HG03025 (cell line): ENCODE data around the gene TAS1R3.

Experiments
- ATAC-seq: cut with Tn5 transposase; IDR thresholded peaks from one replicate; pipeline ENCODE4 v1.9.1; 2021; ENCODE audit warnings: mild to moderate bottlenecking, moderate library complexity; ENCODE audit not compliant: unreplicated experiment, low FRiP score

TAS1R3 gene

GRCh38 chr1:1349256-1350012, 18.4 kb downstream of the TAS1R3 start, which contains the start of gene DVL1:
TSS of gene DVL1 (minus strand) at chr1:1349418. CDS start at chr1:1349065, 353 bp downstream.
- ATAC-seq, result peak; percentile 56

DNA sequence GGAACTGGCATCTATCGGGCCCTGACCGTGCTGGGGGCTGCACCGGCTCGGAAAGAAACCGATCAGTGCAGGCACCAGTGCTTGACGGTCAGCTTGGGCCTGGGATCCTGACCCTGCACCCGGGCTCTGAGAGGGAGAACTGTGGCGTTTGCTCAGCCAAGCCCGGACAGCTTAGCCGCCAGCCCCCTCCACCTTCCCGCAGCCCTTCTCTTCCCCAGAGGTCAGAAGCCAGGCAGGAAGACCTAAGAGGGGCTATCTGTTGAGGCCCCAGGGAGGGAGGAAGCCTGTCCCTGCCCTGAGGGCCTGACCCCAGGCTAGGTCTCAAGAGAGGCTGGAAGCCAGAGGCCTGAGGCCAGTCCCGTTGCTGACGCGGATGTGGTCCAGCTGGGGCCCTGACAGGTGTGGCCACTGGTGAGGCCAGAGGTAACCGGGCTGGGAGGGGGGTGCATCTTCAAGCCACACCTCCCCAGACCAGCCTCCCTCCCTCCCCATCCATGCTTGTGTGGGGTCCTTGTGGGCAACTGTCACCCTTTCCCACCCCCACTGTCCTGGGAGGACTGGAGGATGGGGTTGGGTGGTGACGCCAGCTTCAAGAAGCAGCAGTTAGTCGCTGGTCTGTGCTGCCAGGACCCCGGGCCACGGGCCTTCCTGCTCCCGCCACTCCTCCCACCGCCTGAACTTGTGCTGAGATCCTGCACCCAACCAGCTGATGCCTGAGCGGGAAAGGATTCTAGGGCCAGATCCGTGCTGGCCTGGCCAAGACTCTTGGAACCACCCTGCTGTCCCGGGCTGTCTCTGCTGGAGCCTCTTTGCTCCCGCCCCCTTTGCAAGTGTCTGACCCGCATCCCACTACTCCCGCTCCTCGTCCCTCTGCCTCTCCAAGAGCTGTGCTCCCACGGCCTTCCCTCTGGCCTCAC, 20.7 kb downstream of the TAS1R3 start:
- ATAC-seq, result no peak

DNA sequence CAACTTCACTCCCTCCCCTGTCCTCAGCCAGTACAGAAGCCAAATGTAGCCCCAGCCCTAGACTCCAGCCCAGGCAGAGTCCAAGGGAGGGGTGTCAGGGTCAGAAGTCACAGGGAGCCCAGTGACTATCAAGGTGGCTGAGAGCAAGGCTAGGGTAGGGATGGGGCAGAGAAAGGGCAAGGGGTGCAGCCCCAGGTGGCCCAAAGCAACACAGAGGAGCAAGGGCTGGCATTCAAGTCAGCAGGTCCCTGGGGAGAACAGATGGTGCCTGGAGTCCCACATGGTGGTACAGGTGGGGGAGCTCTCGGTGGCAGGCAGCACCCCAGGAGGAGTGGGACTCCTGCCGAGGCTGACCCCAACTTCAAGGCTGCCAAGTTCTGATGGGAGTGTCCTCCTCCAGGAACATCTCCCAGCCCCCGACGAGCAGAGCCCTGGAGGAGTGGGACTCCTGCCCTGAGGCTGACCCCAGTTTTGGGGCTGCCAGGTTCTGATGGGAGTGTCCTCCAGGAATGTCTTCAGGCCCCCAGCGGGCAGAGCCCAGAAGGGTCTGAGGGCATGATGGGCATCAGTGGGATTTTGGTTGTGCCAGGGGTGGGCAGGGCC, 21.8 kb downstream of the TAS1R3 start:
- no peak for ATAC-seq

DNA sequence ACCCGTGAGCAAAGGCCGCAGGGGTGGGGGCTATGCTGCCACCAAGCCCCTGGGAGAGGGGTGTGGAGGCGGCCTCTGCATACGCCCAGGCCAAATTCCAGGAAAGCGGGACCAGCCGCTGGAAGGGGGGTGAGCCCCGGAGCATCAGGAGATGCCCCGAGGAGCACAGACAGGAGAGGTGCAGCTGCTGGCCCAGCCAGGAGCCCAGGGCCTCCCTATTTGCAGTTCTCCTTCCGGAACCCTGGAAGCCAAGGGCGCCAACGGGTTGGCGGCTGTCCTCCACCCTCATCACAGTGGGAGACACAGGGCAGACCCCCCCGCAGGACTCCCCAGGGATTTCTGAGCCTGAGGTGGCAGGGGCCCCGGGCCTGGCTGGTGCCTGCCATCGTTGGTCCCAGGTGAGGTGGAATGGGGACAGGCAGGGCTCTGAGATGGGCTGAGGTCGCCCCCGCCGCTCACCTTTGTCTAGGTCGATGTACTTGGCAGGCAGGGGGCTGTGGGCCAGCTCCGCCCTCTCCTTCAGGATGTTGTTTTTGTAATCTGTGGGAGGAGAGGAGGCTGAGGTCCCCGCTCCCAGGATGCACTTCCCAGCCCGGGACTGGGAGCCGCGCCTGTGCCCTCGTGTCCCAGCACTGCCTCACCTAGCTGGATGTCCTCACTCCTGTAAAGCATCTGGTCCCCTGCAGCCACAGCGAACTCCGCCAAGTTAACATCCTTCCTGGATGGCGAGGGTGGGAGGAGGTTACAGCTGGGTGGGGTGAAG, 22.5 kb downstream of the TAS1R3 start:
- ATAC-seq, result no peak

GRCh38 chr1:1354271-1355247, 23.5 kb downstream of the TAS1R3 start:
- no peak for ATAC-seq

- no peak for ATAC-seq
These were observed 24.3 kb downstream of the TAS1R3 start for GRCh38 chr1:1355416-1355815.

DNA sequence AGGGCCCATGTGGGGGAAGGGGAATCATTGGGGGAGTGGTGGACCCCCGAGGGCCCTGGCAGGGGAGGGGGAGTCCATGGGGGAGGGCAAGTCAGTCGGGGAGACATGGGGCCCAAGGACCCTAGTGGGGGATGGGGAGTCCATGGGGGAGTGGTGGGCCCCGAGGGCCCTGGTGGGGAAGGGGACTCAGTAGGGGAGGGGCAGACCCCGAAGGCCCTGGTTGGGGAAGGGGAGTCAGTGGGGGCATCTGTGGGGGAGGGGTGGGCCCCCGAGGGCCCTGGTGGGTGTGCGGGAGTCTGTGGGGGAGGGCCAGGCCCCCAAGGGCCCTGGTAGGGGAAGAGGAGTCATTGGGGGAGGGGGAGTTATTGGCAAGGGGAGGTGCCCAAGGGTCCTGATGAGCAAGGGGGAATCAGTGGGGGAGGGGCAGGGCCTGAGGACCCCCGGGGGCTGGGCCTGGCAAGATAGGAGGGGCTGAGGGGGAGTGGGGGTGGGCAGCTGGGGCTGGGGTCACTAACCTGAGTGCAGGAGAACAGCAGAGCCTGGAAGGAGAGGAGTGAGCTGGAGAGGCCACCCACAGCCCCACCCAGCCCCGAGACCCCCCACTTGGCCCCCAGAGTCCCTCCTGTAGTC, 25.2 kb downstream of the TAS1R3 start:
- no peak for ATAC-seq

DNA sequence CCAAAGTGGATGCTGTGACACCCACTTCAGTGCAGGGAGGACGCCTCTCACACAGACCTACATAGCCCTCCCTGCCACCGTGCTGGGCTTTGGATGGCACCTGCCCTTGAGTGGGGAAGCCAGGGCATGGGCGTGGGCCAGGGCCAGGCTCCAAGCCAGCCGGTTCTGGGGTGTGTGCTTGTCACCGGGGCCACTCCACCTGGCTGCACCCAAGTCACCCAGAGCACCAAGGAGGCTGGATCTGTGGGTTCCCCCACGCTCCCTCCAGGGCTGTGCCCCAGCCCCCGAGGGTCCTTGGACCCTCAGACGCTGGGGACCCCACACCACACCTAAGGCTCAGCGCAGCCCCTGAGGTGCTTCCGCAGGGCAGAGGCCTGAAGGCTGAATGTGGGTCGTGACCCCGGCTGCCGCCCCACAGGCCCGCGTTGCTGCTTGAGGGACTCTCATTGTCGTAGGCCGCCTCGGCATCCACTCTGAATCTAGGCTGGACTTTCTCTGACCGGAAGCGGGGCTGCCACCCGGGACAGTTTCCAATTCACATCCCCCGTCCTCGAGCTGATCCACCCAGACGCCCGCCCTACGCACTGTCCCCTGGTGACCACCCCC, 25.8 kb downstream of the TAS1R3 start:
- no peak for ATAC-seq

GRCh38 chr1:1357871-1358432, 26.9 kb downstream of the TAS1R3 start:
- no peak for ATAC-seq

DNA sequence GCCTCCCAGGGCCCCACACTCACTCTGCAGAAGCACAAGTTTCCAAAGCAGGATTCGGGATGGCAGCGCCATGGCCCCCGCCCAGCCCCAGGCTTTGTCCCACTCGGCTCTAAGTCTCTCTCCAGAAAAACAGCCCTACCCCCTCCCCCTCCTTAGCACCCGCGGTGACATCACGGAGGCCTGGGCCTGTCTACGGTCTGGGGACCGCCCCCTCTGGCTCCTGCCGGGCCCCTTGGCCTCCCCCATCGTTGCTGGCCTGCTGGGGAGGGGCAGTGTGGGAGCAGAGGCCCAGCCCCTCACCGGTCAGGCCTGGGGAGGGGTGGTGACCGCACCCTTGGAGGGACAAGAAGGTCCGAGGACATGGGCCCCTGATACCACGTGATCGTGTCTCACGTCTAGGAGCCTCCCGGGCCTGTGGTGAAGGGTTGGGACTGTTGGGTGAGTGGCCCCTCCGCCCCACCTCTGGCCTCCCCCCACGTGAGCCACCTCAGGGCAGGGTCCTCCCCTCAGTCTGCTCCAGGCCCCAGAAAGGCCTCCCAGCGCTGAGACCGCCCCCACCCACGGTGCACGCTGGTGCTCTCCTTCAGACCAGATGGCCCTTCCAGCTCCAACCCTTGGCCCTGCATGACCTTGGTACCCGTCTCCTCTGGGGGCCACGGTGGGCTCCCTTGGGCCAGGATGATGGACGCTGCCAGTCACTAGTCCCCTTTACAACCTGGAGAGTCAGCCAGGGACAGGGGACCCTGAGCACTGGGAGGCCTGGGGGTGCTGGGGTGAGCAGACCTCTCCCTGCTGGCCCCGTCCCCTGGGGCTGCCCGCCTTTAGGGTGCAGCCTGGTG, 27.6 kb downstream of the TAS1R3 start, which contains the start of gene MXRA8:
Gene MXRA8 (minus strand): TSS at position 123 of the 839 bp plus-strand sequence. CDS start 51 bp downstream, at position 72.
- no peak for ATAC-seq

GRCh38 chr1:1359308-1359663, 28.2 kb downstream of the TAS1R3 start:
- no peak for ATAC-seq

DNA sequence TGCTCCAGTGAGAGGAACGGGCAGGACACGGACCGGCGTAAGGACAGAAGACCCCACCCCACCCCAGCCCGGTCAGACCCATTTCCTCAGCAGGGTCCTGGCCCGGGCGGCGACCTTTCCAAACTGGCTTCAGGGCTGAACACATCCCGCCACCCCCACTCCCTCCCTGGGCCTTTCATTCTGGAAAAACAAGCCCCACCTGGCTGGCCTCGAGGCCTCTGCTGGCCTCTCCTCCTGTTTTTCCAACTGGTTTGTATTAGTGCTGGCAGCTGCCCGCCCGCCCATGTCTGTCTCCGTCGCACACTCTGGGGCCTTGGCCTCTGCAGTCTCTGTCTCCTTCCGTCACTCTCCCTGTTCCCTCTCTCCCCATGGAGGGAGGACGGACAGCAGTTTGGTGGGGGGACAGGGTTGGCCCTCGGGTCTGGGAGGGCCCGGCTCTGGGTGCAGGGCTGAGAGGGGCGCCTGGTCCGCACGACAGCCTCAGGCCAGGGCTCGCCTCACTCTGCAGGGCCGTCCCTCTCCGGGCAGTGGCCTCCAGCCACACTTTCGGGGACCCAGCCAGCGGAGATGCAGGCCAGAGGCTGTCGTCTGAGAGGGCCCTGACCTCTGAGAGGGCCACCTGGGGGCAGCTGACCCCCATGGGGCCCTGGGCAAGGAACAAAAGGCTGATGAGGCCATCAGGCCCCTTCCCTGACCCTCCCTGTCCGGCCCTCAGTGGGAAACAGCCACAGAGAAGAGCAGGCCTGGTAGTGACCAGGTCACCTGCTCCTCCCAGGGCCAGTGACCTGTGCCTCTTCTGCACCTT, 28.8 kb downstream of the TAS1R3 start:
- ATAC-seq, result no peak

DNA sequence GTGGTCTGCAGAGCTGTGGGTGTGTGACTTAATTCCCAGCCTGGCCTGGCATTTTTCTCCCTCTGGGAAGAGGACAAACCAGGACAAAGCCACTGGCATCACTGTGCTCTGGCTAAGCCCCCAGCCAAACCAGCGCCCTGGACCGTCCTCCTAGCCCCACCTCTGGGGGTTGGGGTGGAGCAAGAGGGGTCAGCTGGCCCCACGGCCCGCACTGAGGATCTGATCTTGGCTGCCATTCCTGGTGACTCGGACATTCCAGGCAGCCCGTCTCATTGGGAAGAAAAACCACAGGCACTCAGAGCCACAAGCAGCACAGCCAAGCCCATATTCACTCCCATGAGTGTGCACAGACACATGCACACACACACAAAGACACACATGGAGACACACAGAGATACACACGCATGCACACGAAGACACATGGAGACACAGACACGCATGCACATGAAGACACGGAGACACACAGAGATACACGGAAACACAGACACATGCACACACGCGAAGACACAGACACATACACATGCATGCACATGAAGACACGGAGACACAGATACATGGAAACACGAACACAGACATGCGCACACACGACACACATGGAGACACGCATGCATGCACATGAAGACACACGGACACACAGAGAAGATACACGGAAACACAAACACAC, 29.6 kb downstream of the TAS1R3 start:
- ATAC-seq, result no peak

- ATAC-seq, result no peak
These were observed 30.3 kb downstream of the TAS1R3 start for GRCh38 chr1:1361233-1361981.

DNA sequence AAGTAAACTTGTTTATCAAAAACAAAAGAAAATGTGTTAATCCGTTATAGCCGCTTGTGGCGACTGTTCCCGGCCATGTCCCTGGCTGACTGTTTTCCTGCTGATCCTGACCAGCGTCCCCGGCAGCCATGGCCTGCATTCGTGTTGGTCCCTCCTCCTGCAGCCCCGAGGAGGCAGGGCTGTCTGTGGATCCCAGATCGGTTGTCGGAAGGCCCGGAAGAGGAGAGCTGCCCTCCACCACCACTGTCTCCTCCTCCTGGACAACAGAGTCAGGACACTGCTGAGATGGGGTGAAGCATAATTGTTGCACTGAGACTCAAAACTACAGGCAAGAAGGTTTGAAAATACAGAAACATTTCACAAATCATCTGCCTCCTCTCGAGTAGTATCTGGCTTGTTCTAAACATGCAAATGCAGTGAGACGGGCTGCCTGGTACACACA, 30.9 kb downstream of the TAS1R3 start:
- ATAC-seq, result no peak
